MM.1S (cell line): Measurements from ENCODE around the gene PTPN13.

Experiments used
- DNase-seq: peaks from one replicate; pipeline ENCODE4 v3.0.0-alpha.2; 2015
- H2AFZ ChIP-seq: fragments of 300-600 bp; sonication (generic); 2 replicates; pipeline ENCODE4 v1.6.0; 2016; ENCODE audit warnings: antibody characterized with exemption, low read length
- H3F3A ChIP-seq: fragments of 300-600 bp; sonication (generic); 2 replicates; pipeline ENCODE4 v1.6.1; 2016; ENCODE audit warnings: mild to moderate bottlenecking, antibody characterized with exemption, low read length, moderate library complexity, mixed read lengths; ENCODE audit not compliant: insufficient read depth
- H3K27ac ChIP-seq: fragments of 300-600 bp; sonication (generic); 2 replicates; pipeline ENCODE4 v1.5.1; 2016; ENCODE audit warnings: mild to moderate bottlenecking, low read length
- H3K27me3 ChIP-seq: fragments of 300-600 bp; sonication (generic); replicated peaks from 2 replicates; pipeline ENCODE4 v1.6.0; 2016; ENCODE audit warnings: low read length; ENCODE audit not compliant: insufficient read depth
- H3K36me3 ChIP-seq: fragments of 300-600 bp; sonication (generic); replicated peaks from 2 replicates; pipeline ENCODE4 v1.6.1; 2016; ENCODE audit warnings: mild to moderate bottlenecking, low read length, mixed read lengths; ENCODE audit not compliant: insufficient read depth
- H3K4me1 ChIP-seq: fragments of 300-600 bp; sonication (generic); 2 replicates; pipeline ENCODE4 v1.6.1; 2016; ENCODE audit warnings: low read length, mixed read lengths
- H3K4me2 ChIP-seq: fragments of 300-600 bp; sonication (generic); 2 replicates; pipeline ENCODE4 v1.6.0; 2016; ENCODE audit warnings: low read depth, low read length
- H3K4me3 ChIP-seq: fragments of 300-600 bp; sonication (generic); 2 replicates; pipeline ENCODE4 v1.5.1; 2016; ENCODE audit warnings: low read length, mixed read lengths
- H3K79me2 ChIP-seq: fragments of 300-600 bp; sonication (generic); 2 replicates; pipeline ENCODE4 v1.6.1; 2016; ENCODE audit warnings: mixed run types, low read length, mixed read lengths
- H3K9ac ChIP-seq: fragments of 300-600 bp; sonication (generic); 2 replicates; pipeline ENCODE4 v1.6.1; 2016; ENCODE audit warnings: low read length, mixed read lengths
- H3K9me2 ChIP-seq: fragments of 300-600 bp; sonication (generic); replicated peaks from 2 replicates; pipeline ENCODE4 v1.6.1; 2016; ENCODE audit warnings: mild to moderate bottlenecking, low read length, mixed read lengths; ENCODE audit not compliant: insufficient read depth
- H3K9me3 ChIP-seq: fragments of 300-600 bp; sonication (generic); replicated peaks from 2 replicates; pipeline ENCODE4 v1.6.1; 2016; ENCODE audit warnings: mild to moderate bottlenecking, low read length, mixed read lengths; ENCODE audit not compliant: insufficient read depth
- H4K20me1 ChIP-seq: fragments of 300-600 bp; sonication (generic); 2 replicates; pipeline ENCODE4 v1.6.1; 2016; ENCODE audit warnings: mild to moderate bottlenecking, low read length, moderate library complexity, mixed read lengths; ENCODE audit not compliant: insufficient read depth
- EZH2 ChIP-seq: fragments of 300-600 bp; sonication (generic); optimal IDR thresholded peaks from 2 replicates; pipeline ENCODE3; 2017; ENCODE audit warnings: low read depth, mild to moderate bottlenecking, antibody characterized with exemption, low read length, mixed read lengths
- EZH2phosphoT487 ChIP-seq: fragments of 300-600 bp; sonication (generic); IDR thresholded peaks from 2 replicates; pipeline ENCODE4 v1.6.1; 2018; ENCODE audit warnings: antibody characterized with exemption, low read length
- TF ChIP-seq, protein P1 (sequence below): fragments of 300-600 bp; sonication (generic); IDR thresholded peaks from 2 replicates; pipeline ENCODE4 v1.5.1; 2016; ENCODE audit warnings: antibody characterized with exemption, low read length, mixed read lengths

The PTPN13 gene

GRCh38 chr4:86809809-86810208 lies 215.7 kb downstream of the PTPN13 start:
- H3F3A ChIP-seq, result no peaks in the 10 kb centered on the region
- TF ChIP-seq, protein P1, sequence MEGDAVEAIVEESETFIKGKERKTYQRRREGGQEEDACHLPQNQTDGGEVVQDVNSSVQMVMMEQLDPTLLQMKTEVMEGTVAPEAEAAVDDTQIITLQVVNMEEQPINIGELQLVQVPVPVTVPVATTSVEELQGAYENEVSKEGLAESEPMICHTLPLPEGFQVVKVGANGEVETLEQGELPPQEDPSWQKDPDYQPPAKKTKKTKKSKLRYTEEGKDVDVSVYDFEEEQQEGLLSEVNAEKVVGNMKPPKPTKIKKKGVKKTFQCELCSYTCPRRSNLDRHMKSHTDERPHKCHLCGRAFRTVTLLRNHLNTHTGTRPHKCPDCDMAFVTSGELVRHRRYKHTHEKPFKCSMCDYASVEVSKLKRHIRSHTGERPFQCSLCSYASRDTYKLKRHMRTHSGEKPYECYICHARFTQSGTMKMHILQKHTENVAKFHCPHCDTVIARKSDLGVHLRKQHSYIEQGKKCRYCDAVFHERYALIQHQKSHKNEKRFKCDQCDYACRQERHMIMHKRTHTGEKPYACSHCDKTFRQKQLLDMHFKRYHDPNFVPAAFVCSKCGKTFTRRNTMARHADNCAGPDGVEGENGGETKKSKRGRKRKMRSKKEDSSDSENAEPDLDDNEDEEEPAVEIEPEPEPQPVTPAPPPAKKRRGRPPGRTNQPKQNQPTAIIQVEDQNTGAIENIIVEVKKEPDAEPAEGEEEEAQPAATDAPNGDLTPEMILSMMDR, result no peak
- H2AFZ ChIP-seq, result no peak overlapping the region
- H3K27ac ChIP-seq, result no peak overlapping the region
- H3K9me2 ChIP-seq, result no peaks in the 10 kb centered on the region
- no peaks in the 10 kb centered on the region for H3K4me1 ChIP-seq
- DNase-seq, result no peak
- H3K9me3 ChIP-seq, result no peaks in the 10 kb centered on the region
- H3K4me3 ChIP-seq, result no peak overlapping the region
- H3K9ac ChIP-seq, result no peak overlapping the region
- no peaks in the 10 kb centered on the region for H3K79me2 ChIP-seq
- H4K20me1 ChIP-seq, result no peaks in the 10 kb centered on the region
- H3K27me3 ChIP-seq, result no peaks in the 10 kb centered on the region
- no peak overlapping the region for H3K4me2 ChIP-seq
- no peaks in the 10 kb centered on the region for H3K36me3 ChIP-seq

- TF ChIP-seq EZH2 (no peak), EZH2phosphoT487 (no peak)
- TF ChIP-seq, protein P1, result no peak
- H3K9ac ChIP-seq, result no peak overlapping the region
- H3K79me2 ChIP-seq, result no peaks in the 10 kb centered on the region
- no peaks in the 10 kb centered on the region for H3K4me1 ChIP-seq
- no peaks in the 10 kb centered on the region for H3K36me3 ChIP-seq
- H2AFZ ChIP-seq, result no peak overlapping the region
- no peak overlapping the region for H3K4me3 ChIP-seq
- no peaks in the 10 kb centered on the region for H3K9me3 ChIP-seq
- no peak for DNase-seq
- no peaks in the 10 kb centered on the region for H3K9me2 ChIP-seq
- H3K27ac ChIP-seq, result no peak overlapping the region
- no peaks in the 10 kb centered on the region for H3K27me3 ChIP-seq
- no peak overlapping the region for H3K4me2 ChIP-seq
- H4K20me1 ChIP-seq, result no peaks in the 10 kb centered on the region
- no peaks in the 10 kb centered on the region for H3F3A ChIP-seq
These were observed 216.7 kb downstream of the PTPN13 start for GRCh38 chr4:86810847-86811246.

DNA sequence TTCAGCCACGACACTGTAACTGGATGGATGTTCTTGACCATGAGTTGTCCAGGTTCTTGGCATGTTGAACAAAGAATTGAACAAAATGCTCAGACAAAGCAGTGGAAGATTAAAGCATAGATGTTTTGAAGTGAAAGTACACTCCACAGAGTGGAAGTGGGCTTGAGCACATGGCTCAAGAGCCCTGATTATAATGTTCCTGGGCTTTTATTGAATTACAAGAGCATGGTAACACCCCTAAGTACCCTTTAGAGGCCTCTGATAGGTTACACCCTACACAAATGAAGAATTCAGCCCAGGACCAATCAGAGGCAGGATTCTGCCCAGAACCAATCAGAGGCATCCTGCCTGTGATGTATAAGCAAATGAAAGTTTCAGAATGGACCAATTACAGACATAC lies 221.5 kb downstream of the PTPN13 start:
- no peak overlapping the region for H3K4me3 ChIP-seq
- no peak overlapping the region for H3K9ac ChIP-seq
- H2AFZ ChIP-seq, result no peak overlapping the region
- no peaks in the 10 kb centered on the region for H3K79me2 ChIP-seq
- TF ChIP-seq EZH2, result no peak
- no peak for TF ChIP-seq EZH2phosphoT487
- TF ChIP-seq, protein P1, result no peak
- no peaks in the 10 kb centered on the region for H3K27me3 ChIP-seq
- H3K27ac ChIP-seq, result no peak overlapping the region
- H3F3A ChIP-seq, result no peaks in the 10 kb centered on the region
- no peaks in the 10 kb centered on the region for H3K36me3 ChIP-seq
- no peak overlapping the region for H3K4me2 ChIP-seq
- H3K9me2 ChIP-seq, result no peaks in the 10 kb centered on the region
- no peaks in the 10 kb centered on the region for H4K20me1 ChIP-seq
- H3K4me1 ChIP-seq, result no peaks in the 10 kb centered on the region
- DNase-seq, result no peak
- H3K9me3 ChIP-seq, result no peaks in the 10 kb centered on the region
